ENCODE results near the gene SACM1L. TPM values are rescaled to one million over a fixed set of nuclear protein-coding genes. Genes with fewer than 3 reads are reported as not detected.

SACM1L gene
- total and polyA plus RNA-seq, 2 of the 13 experiments (the other 11 are each of a cell fraction or from before 2014, with no cell fraction given): 15.1 to 27.8 TPM

DNA sequence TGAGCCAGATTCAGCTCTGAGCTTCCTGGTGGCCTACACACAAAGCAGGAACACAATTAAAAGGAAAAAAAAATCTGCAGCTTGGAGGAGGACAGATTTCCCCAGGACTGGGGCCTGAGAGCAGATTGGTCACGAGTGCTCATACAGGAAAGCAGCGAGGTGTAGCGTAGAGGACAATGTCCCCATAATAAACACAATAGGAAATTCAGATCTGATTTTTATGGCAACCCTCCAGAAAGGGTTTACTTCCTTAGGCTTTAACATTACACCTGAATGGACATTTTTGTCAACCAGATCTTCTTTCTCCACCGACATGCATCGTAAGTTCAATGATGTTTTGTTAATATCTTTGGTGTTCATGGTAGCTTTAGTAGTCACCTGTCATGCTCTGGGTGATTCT is 83.9 kb downstream of the SACM1L start (continued):
- TF ChIP-seq ZNF781 (CRISPR knock-in tag; IDR thresholded peaks at IDR 0.05; ENCODE audit: borderline replicate concordance, not compliant biosample characterization) (no peak), HINFP (CRISPR knock-in tag; IDR thresholded peaks at IDR 0.05; ENCODE audit: low read depth) (no peak), MTA3 (CRISPR knock-in tag; IDR thresholded peaks at IDR 0.05) (no peak)
- TF ChIP-seq, protein P1, sequence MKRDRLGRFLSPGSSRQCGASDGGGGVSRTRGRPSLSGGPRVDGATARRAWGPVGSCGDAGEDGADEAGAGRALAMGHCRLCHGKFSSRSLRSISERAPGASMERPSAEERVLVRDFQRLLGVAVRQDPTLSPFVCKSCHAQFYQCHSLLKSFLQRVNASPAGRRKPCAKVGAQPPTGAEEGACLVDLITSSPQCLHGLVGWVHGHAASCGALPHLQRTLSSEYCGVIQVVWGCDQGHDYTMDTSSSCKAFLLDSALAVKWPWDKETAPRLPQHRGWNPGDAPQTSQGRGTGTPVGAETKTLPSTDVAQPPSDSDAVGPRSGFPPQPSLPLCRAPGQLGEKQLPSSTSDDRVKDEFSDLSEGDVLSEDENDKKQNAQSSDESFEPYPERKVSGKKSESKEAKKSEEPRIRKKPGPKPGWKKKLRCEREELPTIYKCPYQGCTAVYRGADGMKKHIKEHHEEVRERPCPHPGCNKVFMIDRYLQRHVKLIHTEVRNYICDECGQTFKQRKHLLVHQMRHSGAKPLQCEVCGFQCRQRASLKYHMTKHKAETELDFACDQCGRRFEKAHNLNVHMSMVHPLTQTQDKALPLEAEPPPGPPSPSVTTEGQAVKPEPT (CRISPR knock-in tag; IDR thresholded peaks at IDR 0.05; ENCODE audit: low read depth): no peak

DNA sequence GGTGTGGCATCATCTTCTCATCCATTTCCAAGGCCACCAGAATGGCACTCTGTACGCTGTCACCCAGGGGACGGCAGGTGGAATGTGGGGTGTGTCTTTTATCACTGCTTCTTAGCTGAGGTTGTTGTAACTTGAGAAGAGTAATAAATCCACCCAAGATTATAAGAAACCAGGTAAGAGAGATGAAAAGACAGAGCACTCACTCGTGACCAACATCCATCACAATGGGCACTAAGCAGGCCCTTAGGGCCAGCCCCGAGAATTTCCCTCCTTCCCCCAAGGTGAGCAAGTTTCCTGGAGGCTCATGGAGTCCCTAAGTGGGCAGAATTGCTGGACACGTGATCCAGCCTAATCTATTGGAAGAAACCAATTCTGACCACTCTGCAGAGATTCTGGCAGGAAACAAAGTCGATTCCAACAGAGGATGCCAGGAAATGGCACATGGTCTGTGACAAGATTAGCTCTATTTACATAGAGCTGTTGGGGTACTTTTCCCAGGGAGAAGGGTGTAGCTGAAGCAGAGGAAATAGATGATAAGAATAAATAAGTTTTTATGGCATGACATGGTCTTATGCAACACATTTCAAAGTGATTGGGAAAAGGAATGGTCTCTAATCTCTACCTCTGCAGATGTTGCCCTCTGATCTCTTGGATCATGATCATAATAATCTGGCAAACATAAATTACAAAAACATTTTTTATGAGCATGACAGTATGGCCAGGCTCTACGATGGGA is 84.7 kb downstream of the SACM1L start:
- BruUV-seq (replicated peaks): no TSS peak
- Histone ChIP-seq H3K79me2 (ENCODE audit: insufficient read depth, low read length) (no peaks in the 10 kb centered on the region), H3K9ac (ENCODE audit: insufficient read depth, low read depth, low read length) (no peak overlapping the region), H3K27me3 (ENCODE audit: control insufficient read depth in 1 of 2, insufficient read depth in 2 of 2, low read length in 2 of 2) (peaks cover 0 to 50% of the 10 kb centered on the region in 2 experiments; a peak in 4 of 5 replicates), H4K20me1 (ENCODE audit: insufficient read depth, low read length) (no peaks in the 10 kb centered on the region), H3K4me2 (ENCODE audit: low read depth, low read length) (no peak overlapping the region), H3K4me3 (replicated peaks in 1 of 3; ENCODE audit: insufficient read depth in 1 of 3, low read depth in 2 of 3, low read length in 3 of 3) (no peak overlapping the region), H3K9me3 (ENCODE audit: low read length) (no peaks in the 10 kb centered on the region), H3K4me1 (ENCODE audit: insufficient read depth, low read length) (no peaks in the 10 kb centered on the region), H3K36me3 (replicated peaks in 1 of 2; ENCODE audit: control insufficient read depth in 1 of 2, insufficient read depth in 2 of 2, low read length in 2 of 2) (no peaks in the 10 kb centered on the region), H3K27ac (ENCODE audit: extremely low read length, insufficient read depth, low read length) (no peak overlapping the region), H2AFZ (ENCODE audit: low read length) (no peak overlapping the region)
- intact Hi-C loops (cut with micrococcal nuclease; ENCODE audit: unreplicated experiment): no loop called here
- ATAC-seq (no peak), FAIRE-seq (no peak), DNase-seq (ENCODE audit: low spot score) (no peak)
- POLR2A ChIA-PET: no interaction called here
- 15% methylated on average over 7 of the region's 7 CpGs for WGBS (ENCODE audit: low lambda C conversion rate)
- CTCF ChIA-PET (ENCODE audit: low intra/inter-chr PET ratio, low total read pairs): no interaction called here
- in situ Hi-C loops (cut with HindIII; ENCODE audit: extremely low pct_ligation_motif_present, low pct_unique_long_range_greater_than_20kb): no loop called here
- TF ChIP-seq FOXP4 (CRISPR knock-in tag; IDR thresholded peaks at IDR 0.05): no peak
- no peak for TF ChIP-seq RBM39 (IDR thresholded peaks at IDR 0.05; ENCODE audit: low read depth, low read length, poor library complexity, severe bottlenecking)
- TF ChIP-seq HMGA1 (CRISPR knock-in tag; conservative IDR thresholded peaks at IDR 0.05): no peak
- TF ChIP-seq THAP11 (CRISPR knock-in tag; IDR thresholded peaks at IDR 0.05): no peak
- TF ChIP-seq MTERF4 (CRISPR knock-in tag; IDR thresholded peaks at IDR 0.05): no peak
- TF ChIP-seq SIX4 (CRISPR knock-in tag; IDR thresholded peaks at IDR 0.05): no peak
- no peak for TF ChIP-seq ZBTB20 (CRISPR knock-in tag; IDR thresholded peaks at IDR 0.05; ENCODE audit: borderline replicate concordance, low read depth)
- no peak for TF ChIP-seq FOXC1 (CRISPR knock-in tag; IDR thresholded peaks at IDR 0.05; ENCODE audit: borderline replicate concordance)
- TF ChIP-seq ZSCAN20 (CRISPR knock-in tag; IDR thresholded peaks at IDR 0.05; ENCODE audit: borderline replicate concordance): no peak
- TF ChIP-seq NRL (CRISPR knock-in tag; IDR thresholded peaks at IDR 0.05; ENCODE audit: borderline replicate concordance): no peak
- no peak for TF ChIP-seq MZF1 (CRISPR knock-in tag; IDR thresholded peaks at IDR 0.05; ENCODE audit: borderline replicate concordance)
- no peak for TF ChIP-seq MATR3 (CRISPR knock-in tag; IDR thresholded peaks at IDR 0.05)
